Measurements from ENCODE around the gene GLRX. TPM values are rescaled to one million over a fixed set of nuclear protein-coding genes. Genes with fewer than 3 reads are reported as not detected.

The GLRX gene
- total and polyA plus RNA-seq, 10 of the 15 experiments (the other 5 are each of a cell fraction or from before 2014, with no cell fraction given): 63.0 to 366 (median 186) TPM

DNA sequence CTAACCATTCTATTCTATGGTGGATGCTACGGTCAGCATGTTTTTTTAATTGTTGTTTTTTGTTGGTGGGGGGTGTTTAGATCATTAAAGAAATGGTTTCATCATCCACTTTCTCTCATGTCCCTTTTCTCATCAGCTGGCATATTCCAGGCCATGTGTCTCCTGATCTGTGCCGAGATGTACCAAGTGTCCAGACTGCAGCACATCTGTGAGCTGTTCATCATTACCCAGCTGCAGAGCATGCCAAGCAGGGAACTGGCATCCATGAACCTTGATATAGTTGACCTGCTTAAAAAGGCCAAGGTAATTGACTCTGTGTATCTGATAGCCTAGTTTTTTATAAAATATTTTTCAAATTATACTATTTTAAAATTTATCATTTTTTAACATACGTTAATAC lies 38.9 kb downstream of the GLRX start:
- ChIA-PET POLR2A (interaction anchor here (1.5 kb wide), 1 partner anchor 37 kb away, joined by 4 read pairs; no protein-coding TSS in a partner anchor), SMC1A (ENCODE audit: uncharacterized antibody, unreplicated experiment) (interaction anchor here (0.6 to 19.5 kb wide), 8 partner anchors 12 to 141 kb away, joined by 3 to 622 read pairs (median 16); partner anchors contain the start of gene GLRX), CTCF (interaction anchor here (0.8 to 18.7 kb wide), 6 partner anchors 25 to 139 kb away, joined by 4 to 653 read pairs (median 79); partner anchors contain the start of gene GLRX), RAD21 (ENCODE audit: unreplicated experiment) (interaction anchor here (0.6 to 5.7 kb wide), 6 partner anchors 12 to 140 kb away, joined by 3 to 209 read pairs (median 4); partner anchors contain the start of gene RFESD)
- no peaks in the 10 kb centered on the region for H3K9me3 ChIP-seq (replicated peaks; ENCODE audit: control insufficient read depth, insufficient read depth, low read length)
- no peaks in the 10 kb centered on the region for H3K36me3 ChIP-seq (ENCODE audit: control insufficient read depth in 2 of 2, insufficient read depth in 2 of 2, low read length in 1 of 2)
- TF ChIP-seq HDAC6 (IDR thresholded peaks at IDR 0.05; ENCODE audit: unreplicated experiment): no peak
- TF ChIP-seq SIN3A (IDR thresholded peaks at IDR 0.05; ENCODE audit: low read depth, low read length): no peak
- no peak for TF ChIP-seq BCL11A (IDR thresholded peaks at IDR 0.05; ENCODE audit: low read depth, low read length)
- no peak for TF ChIP-seq CREM (IDR thresholded peaks at IDR 0.05; ENCODE audit: low read depth)
- TF ChIP-seq, protein P1, sequence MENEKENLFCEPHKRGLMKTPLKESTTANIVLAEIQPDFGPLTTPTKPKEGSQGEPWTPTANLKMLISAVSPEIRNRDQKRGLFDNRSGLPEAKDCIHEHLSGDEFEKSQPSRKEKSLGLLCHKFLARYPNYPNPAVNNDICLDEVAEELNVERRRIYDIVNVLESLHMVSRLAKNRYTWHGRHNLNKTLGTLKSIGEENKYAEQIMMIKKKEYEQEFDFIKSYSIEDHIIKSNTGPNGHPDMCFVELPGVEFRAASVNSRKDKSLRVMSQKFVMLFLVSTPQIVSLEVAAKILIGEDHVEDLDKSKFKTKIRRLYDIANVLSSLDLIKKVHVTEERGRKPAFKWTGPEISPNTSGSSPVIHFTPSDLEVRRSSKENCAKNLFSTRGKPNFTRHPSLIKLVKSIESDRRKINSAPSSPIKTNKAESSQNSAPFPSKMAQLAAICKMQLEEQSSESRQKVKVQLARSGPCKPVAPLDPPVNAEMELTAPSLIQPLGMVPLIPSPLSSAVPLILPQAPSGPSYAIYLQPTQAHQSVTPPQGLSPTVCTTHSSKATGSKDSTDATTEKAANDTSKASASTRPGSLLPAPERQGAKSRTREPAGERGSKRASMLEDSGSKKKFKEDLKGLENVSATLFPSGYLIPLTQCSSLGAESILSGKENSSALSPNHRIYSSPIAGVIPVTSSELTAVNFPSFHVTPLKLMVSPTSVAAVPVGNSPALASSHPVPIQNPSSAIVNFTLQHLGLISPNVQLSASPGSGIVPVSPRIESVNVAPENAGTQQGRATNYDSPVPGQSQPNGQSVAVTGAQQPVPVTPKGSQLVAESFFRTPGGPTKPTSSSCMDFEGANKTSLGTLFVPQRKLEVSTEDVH (IDR thresholded peaks at IDR 0.05; ENCODE audit: low read depth, partially characterized antibody): no peak
- TF ChIP-seq, protein P2, sequence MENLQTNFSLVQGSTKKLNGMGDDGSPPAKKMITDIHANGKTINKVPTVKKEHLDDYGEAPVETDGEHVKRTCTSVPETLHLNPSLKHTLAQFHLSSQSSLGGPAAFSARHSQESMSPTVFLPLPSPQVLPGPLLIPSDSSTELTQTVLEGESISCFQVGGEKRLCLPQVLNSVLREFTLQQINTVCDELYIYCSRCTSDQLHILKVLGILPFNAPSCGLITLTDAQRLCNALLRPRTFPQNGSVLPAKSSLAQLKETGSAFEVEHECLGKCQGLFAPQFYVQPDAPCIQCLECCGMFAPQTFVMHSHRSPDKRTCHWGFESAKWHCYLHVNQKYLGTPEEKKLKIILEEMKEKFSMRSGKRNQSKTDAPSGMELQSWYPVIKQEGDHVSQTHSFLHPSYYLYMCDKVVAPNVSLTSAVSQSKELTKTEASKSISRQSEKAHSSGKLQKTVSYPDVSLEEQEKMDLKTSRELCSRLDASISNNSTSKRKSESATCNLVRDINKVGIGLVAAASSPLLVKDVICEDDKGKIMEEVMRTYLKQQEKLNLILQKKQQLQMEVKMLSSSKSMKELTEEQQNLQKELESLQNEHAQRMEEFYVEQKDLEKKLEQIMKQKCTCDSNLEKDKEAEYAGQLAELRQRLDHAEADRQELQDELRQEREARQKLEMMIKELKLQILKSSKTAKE (IDR thresholded peaks at IDR 0.05; ENCODE audit: low read depth, poor library complexity, severe bottlenecking): no peak
- no TSS peak for BruUV-seq (replicated peaks)
- no peak overlapping the region for H3K9ac ChIP-seq (ENCODE audit: control insufficient read depth, insufficient read depth, low read length)
- no peak for ATAC-seq
- H3K79me2 ChIP-seq (ENCODE audit: control insufficient read depth, insufficient read depth, low read length): no peaks in the 10 kb centered on the region
- no peak overlapping the region for H3K4me3 ChIP-seq
- in situ Hi-C loops (cut with MboI) (no loop called here), intact Hi-C loops (cut with micrococcal nuclease; ENCODE audit: unreplicated experiment) (no loop called here)
- no peaks in the 10 kb centered on the region for H3K27me3 ChIP-seq (replicated peaks in 1 of 2; ENCODE audit: control insufficient read depth in 2 of 2, insufficient read depth in 2 of 2, low read length in 1 of 2)
- FAIRE-seq: no peak
- WGBS (ENCODE audit: insufficient coverage, insufficient replicate concordance, low lambda C conversion rate, missing lambda C conversion rate): 97% methylated on average over 3 of the region's 3 CpGs
- H2AFZ ChIP-seq (ENCODE audit: control insufficient read depth, low read depth, low read length): no peak overlapping the region
- no peak for DNase-seq (ENCODE audit: low read depth, low spot score)
- H4K20me1 ChIP-seq (ENCODE audit: control insufficient read depth, insufficient read depth): no peaks in the 10 kb centered on the region
- no peak overlapping the region for H3K4me2 ChIP-seq (ENCODE audit: control insufficient read depth, insufficient read depth)
- H3K4me1 ChIP-seq (ENCODE audit: control insufficient read depth, insufficient read depth, low read length): no peaks in the 10 kb centered on the region
- H3K27ac ChIP-seq (ENCODE audit: control insufficient read depth, insufficient read depth): no peak overlapping the region
